Endodermal cell (in vitro differentiated cells): Measurements from ENCODE around the gene MRS2. TPM values are rescaled to one million over a fixed set of nuclear protein-coding genes. Genes with fewer than 3 reads are reported as not detected.

Experiments used
- DNase-seq: peaks from one replicate; pipeline ENCODE4 v3.0.0-alpha.2; 2017
- H3K27ac ChIP-seq: 2 replicates; pipeline ENCODE4 v1.5.1; 2013; ENCODE audit warnings: mild to moderate bottlenecking, low read depth, low read length, moderate library complexity
- H3K27me3 ChIP-seq: 2 replicates; pipeline ENCODE4 v1.6.1; 2013; ENCODE audit warnings: mild to moderate bottlenecking, low read length, moderate library complexity; ENCODE audit not compliant: insufficient read depth, control insufficient read depth, poor library complexity, severe bottlenecking
- H3K36me3 ChIP-seq: 2 replicates; pipeline ENCODE4 v1.7.0; 2013; ENCODE audit warnings: mild to moderate bottlenecking, low read length, moderate library complexity; ENCODE audit not compliant: control insufficient read depth, insufficient read depth
- H3K4me1 ChIP-seq: one replicate; pipeline ENCODE4 v1.7.0; 2013; ENCODE audit warnings: low read length; ENCODE audit not compliant: control insufficient read depth, insufficient read depth
- H3K4me3 ChIP-seq: 2 replicates; pipeline ENCODE4 v1.5.1; 2013; ENCODE audit warnings: mild to moderate bottlenecking, low read length, moderate library complexity
- H3K9ac ChIP-seq: 2 replicates; pipeline ENCODE4 v1.6.1; 2013; ENCODE audit warnings: mild to moderate bottlenecking, low read length, moderate library complexity; ENCODE audit not compliant: poor library complexity, severe bottlenecking; ENCODE audit errors: extremely low read depth
- H3K9me3 ChIP-seq: 2 replicates; pipeline ENCODE4 v1.6.1; 2013; ENCODE audit warnings: mild to moderate bottlenecking, low read length, moderate library complexity; ENCODE audit not compliant: control insufficient read depth
- H3K27ac Mint-ChIP-seq: 2 replicates; pipeline ENCODE4 v1.8.0; 2020; ENCODE audit warnings: mixed read lengths
- H3K27me3 Mint-ChIP-seq: 2 replicates; pipeline ENCODE4 v1.8.0; 2021; ENCODE audit warnings: mild to moderate bottlenecking, mixed read lengths; ENCODE audit not compliant: insufficient read depth
- H3K36me3 Mint-ChIP-seq: 2 replicates; pipeline ENCODE4 v1.8.0; 2020; ENCODE audit warnings: low read depth, mixed read lengths
- H3K4me1 Mint-ChIP-seq: 2 replicates; pipeline ENCODE4 v1.8.0; 2020; ENCODE audit warnings: mixed read lengths
- H3K4me3 Mint-ChIP-seq: 2 replicates; pipeline ENCODE4 v1.8.0; 2020; ENCODE audit warnings: mild to moderate bottlenecking, moderate library complexity, mixed read lengths
- H3K9me3 Mint-ChIP-seq: 2 replicates; pipeline ENCODE4 v1.8.0; 2020; ENCODE audit warnings: mild to moderate bottlenecking, mixed read lengths
- CTCF ChIP-seq: fragments of 200-600 bp; sonication (generic); conservative IDR thresholded peaks from 2 replicates; pipeline ENCODE4 v1.5.0; 2021; ENCODE audit warnings: antibody characterized with exemption, mild to moderate bottlenecking
- WGBS, 2 experiments: methylation state at CpG; one replicate each; pipeline versions ENCODE4 v1.1.5 to v1.1.7; 2013; ENCODE audit warnings: missing lambda C conversion rate in 2 of 2, mixed read lengths in 1 of 2; ENCODE audit not compliant: insufficient coverage in 1 of 2, insufficient read length in 1 of 2; 5-methylcytosine and 5-hydroxymethylcytosine counted together
- total RNA-seq, 2 donors: library from RNA; stranded (reverse); fragmentation: NEBNext Ultra II Directional in 1 of 2; extraction: Animal tissue kit (Norgen Biotek cat#: 25700) in 1 of 2; gene quantifications; 2 replicates in 1 of 2; 3 replicates in 1 of 2; pipeline ENCODE4 v1.2.1, GENCODE V29; 2021

MRS2 gene
- total RNA-seq, 2 donors from 2014 or later: 45.4 to 51.8 TPM

DNA sequence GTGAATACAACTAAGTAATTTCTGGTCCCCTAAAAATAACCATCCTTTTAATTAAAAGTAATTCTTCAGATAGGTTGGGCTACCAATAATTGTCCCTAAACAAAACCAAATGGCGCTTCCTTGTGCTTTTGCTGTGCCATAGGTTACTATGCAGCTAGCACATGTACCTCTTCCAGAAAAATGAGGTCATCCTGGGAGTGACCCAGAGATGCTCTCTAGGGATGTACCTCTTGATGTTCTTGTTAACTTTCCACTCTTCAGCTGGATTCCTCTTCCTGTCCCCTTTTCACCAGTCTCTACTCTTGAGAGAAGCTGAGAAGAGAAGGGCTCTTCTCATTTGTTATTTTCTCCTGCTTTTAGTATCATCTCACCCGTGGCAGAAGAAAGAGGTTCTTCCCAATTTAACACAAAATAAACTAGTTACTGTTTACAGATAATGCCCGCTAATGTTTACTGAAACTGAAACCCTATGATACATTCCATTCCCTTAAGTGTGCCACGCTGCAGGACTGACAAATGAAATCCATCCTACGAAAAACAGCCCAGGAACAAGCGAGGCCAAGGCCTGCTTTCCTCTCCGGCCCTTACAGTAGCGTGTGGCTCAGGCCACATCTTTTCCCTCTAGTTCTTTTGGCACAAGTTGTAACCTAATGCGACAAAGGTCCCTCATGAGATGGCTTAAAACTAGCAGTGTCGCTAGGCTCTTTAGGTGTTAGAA lies 24.2 kb downstream of the MRS2 start:
- Histone ChIP-seq H3K27ac (no peak overlapping the region), H3K9ac (no peak overlapping the region), H3K27me3 (no peaks in the 10 kb centered on the region), H3K4me3 (no peak overlapping the region), H3K36me3 (peaks cover 52% of the 10 kb centered on the region), H3K9me3 (no peaks in the 10 kb centered on the region), H3K4me1 (no peaks in the 10 kb centered on the region)
- Mint-ChIP-seq H3K36me3 (peaks cover 39% of the 10 kb centered on the region), H3K27ac (no peak overlapping the region), H3K4me3 (no peak overlapping the region), H3K9me3 (no peaks in the 10 kb centered on the region), H3K4me1 (no peaks in the 10 kb centered on the region), H3K27me3 (no peaks in the 10 kb centered on the region)
- WGBS, 2 experiments: 93 to 95% methylated on average over 8 to 10 of the region's 10 CpGs
- DNase-seq: no peak
- TF ChIP-seq CTCF: no peak

DNA sequence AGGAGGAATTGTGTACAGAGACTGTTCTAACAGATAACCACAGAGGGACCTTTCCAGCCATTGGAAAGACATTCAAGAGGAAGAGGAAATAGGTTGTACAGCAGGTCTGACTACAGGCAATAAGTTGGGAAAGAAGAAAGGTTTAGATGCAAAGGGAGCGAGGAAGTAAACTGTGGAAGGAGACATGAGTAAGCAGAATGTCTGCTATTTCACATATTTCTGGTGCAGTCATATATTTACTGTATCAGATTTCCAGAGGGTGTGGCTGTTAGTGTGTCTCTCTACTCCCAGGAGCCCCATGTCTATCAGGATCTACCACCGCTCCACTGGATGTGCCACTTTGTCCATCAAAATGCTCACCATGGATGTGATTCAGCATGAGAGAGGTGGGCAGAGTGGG lies 25.9 kb downstream of the MRS2 start:
- Histone ChIP-seq H3K27me3 (no peaks in the 10 kb centered on the region), H3K4me3 (no peak overlapping the region), H3K36me3 (peaks cover 36% of the 10 kb centered on the region), H3K9ac (no peak overlapping the region), H3K9me3 (no peaks in the 10 kb centered on the region), H3K4me1 (no peaks in the 10 kb centered on the region), H3K27ac (no peak overlapping the region)
- H3K27me3 Mint-ChIP-seq: no peaks in the 10 kb centered on the region
- no peak for DNase-seq
- peaks cover 28% of the 10 kb centered on the region for H3K36me3 Mint-ChIP-seq
- H3K27ac Mint-ChIP-seq: no peak overlapping the region
- H3K4me1 Mint-ChIP-seq: peaks cover 3% of the 10 kb centered on the region
- no peaks in the 10 kb centered on the region for H3K9me3 Mint-ChIP-seq
- no peak overlapping the region for H3K4me3 Mint-ChIP-seq
- TF ChIP-seq CTCF: no peak
- 92 to 93% methylated on average over 2 of the region's 2 CpGs for WGBS, 2 experiments

- no peaks in the 10 kb centered on the region for H3K9me3 Mint-ChIP-seq
- Histone ChIP-seq H3K9ac (no peak overlapping the region), H3K36me3 (peaks cover 31% of the 10 kb centered on the region), H3K4me3 (no peak overlapping the region), H3K27ac (no peak overlapping the region), H3K27me3 (no peaks in the 10 kb centered on the region), H3K4me1 (no peaks in the 10 kb centered on the region), H3K9me3 (no peaks in the 10 kb centered on the region)
- no peak for TF ChIP-seq CTCF
- no peak overlapping the region for H3K4me3 Mint-ChIP-seq
- 93 to 100% methylated on average over 2 to 3 of the region's 3 CpGs for WGBS, 2 experiments
- peaks cover 27% of the 10 kb centered on the region for H3K36me3 Mint-ChIP-seq
- no peak for DNase-seq
- no peak overlapping the region for H3K27ac Mint-ChIP-seq
- H3K4me1 Mint-ChIP-seq: peaks cover 3% of the 10 kb centered on the region
- H3K27me3 Mint-ChIP-seq: no peaks in the 10 kb centered on the region
Measured at GRCh38 chr6:24429146-24429545, 26.4 kb downstream of the MRS2 start.
